Hematopoietic multipotent progenitor cell treated with erythropoietin and hydrocortisone succinate and interleukin-3 and kit ligand, for 6 days (in vitro differentiated cells): ENCODE results near the gene ADCY2.
A peak's percentile ranks its signal among the peaks of the same experiment; 100 is the strongest.

Source experiments
- DNase-seq: peaks from one replicate; pipeline ENCODE4 v3.0.0-alpha.2; 2015

The ADCY2 gene

GRCh38 chr5:7802855-7803254 lies 406.9 kb downstream of the ADCY2 start:
- peak; percentile 74 for DNase-seq

DNA sequence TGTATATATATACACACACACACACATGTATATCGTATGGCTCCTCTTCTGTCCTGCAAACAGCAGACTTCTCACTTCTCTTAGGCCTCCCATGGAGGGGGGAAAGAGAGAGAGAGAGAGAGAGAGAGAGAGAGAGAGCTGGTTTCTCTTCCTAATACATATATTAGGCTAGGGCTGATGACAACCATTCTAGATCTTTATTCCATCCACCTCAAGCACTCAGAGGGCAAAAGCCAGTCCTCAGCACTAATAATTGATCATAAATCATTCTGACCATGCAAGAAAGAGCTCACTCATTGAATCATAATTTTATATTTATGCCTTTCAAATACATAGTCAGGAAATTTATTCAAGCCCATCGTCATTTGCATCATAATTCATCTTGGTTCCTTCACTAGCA lies 408.0 kb downstream of the ADCY2 start:
- no peak for DNase-seq

GRCh38 chr5:7805379-7805778 lies 409.4 kb downstream of the ADCY2 start:
- peak; percentile 37 for DNase-seq

DNA sequence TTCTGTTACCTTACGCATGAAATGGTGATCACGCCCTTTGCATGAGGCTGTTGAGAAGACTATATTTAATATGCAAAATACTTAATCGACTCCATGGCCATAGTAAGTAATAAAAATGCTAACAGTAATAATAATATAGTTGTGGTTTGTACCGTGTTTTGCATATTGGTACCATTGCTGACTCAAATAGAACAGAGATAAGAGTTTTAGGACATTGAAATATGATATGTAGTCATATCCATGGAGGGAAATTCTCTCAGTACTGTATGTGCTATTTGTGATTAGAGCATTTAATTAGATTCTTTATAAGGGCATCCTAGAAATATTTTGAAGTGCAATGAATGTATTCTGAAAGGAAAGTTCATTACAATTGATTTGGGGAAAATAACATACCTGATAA lies 413.1 kb downstream of the ADCY2 start:
- DNase-seq = no peak

DNA sequence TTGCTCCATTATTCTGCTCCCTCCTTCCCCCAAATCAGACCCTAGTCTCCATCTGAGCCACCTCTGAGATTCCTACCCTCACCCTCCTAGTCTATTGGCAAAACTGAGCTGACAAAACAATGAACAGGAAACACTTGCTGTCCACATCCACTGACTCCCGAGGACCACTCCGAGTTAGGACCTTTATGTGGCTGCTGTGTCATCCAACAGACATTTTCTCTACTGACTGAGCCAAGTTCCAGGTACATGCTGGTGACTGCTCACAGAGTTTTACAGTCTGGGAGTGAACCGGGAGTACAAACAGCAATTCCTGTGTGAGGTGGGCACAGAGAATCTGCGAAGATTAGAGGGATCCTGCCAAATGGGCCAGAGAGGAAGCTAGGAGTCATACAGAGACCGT lies 415.8 kb downstream of the ADCY2 start:
- DNase-seq = no peak

DNA sequence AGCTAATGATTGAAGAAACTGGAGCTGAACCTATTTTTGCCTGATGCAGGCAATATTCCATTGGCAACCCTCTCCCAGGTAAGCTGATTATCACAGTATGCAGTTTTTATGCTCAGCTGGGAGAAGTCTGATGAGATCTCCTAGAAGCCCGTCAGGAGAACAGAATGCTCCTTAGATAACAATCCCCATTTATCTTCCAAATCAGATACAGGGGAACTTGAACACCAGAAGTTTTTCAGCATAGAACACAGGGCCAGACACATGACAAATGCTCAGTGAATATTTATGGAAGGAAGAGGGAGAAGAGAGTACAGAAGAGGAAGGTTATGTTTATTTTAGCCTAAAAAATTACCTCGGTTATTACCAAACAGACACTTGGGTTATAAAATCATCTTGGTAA lies 417.1 kb downstream of the ADCY2 start:
- no peak for DNase-seq

- DNase-seq = no peak
Observed at GRCh38 chr5:7813576-7813975, 417.6 kb downstream of the ADCY2 start.

DNA sequence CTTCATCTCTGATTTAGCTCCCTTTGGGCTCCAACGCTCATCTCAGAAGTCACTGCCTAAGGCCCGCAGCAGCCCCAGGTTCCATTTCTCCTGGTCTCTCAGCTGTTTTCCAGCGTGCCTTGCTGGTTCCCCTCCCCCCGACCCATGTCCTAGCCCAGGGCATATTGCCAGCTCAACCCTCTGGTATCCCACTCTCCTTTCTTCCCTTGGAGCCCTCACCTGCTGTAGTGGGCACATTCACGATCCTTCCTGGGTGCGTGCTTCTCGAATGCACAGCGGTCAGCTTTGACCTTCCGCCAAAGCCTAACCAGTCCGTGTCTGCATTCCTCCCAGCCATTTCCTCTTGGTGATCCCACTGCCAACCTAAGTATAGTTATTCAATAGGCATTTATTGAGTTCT lies 418.9 kb downstream of the ADCY2 start:
- DNase-seq = no peak

DNA sequence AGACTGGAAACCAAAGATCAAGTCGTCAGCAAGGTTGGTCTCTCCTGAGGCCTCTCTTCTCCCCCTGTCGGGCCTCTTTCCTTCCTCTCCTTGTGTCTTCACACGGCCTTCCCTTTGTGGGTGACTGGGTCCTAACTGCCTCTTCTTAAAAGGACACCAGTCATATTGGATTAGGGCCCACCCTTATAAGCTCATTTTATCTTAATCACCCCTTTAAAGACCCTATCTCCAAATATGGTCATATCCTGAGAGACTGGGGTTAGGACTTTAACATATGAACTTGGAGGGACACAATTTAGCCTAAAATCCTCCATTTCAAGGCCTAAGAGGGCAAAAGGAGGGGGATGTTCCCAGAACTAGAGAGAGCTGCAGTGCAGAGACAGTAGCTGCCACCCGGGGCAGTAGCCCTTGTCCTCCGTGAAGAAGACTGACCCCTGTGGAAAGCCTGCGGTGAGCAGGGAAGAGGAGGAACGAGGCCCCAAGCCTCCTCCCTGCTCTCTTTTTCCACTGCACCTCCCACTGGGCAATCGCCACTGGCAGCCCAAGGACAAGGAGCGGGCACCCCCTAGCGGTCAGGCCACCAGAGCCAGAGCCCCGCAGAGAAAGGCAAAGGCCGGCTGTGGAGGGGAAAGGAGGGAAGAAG lies 420.1 kb downstream of the ADCY2 start:
- peak; percentile 86 for DNase-seq

DNA sequence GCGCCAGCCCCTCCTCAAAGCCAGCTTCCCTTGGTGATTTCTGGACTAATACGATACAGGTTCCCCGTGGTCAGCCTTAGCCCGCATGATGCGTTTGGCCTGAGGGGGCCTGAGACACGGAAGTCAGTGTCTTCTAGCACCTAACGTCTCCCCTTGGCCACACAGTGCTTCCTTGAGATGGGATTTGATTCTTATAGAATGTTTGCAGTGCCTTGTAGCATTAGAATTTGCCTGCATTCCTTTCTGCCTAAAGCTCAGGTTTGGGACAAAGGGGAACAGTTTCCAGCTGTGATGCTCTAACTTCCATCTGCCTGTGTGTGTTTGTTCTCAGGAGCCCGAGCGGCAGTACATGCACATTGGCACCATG lies 420.6 kb downstream of the ADCY2 start:
- no peak for DNase-seq

- no peak for DNase-seq
Observed at GRCh38 chr5:7822449-7822848, 426.5 kb downstream of the ADCY2 start.

GRCh38 chr5:7823594-7823993 lies 427.7 kb downstream of the ADCY2 start:
- DNase-seq = no peak

DNA sequence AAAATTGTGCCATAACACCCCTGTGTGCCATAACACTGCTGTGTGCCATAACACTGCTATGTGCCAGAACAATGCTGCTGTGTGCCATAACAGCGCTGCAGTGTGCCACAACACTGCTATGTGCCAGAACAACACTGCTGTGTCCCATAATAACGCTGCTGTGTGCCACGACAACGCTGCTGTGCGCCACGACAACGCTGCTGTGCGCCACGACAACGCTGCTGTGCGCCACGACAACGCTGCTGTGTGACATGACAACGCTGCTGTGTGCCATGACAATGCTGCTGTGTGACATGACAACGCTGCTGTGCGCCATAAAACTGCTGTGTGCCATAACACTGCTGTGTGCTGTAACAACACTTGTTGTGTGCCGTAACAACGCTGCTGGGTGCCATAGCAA lies 429.1 kb downstream of the ADCY2 start:
- no peak for DNase-seq

GRCh38 chr5:7825630-7826029 lies 429.7 kb downstream of the ADCY2 start:
- DNase-seq = no peak

GRCh38 chr5:7827610-7828009 lies 431.7 kb downstream of the ADCY2 start:
- no peak for DNase-seq

DNA sequence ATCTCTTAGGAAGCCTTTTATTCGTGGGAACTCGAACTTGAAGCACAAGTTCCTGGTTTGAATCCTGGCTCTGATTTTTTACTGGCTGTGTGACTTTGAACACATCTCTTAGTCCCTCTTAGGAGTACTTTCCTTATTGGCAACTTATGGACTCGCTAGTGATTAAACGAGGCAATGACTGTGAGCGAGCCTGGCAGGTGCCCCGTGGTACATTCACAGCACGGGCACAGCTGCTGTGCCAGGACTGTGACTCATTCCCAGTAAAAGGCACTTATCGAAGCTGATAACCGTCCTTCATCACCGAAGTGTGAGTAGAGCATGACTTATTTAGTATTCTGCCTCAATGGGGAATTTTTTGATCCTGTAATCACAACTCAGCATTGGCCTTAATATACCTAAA lies 432.3 kb downstream of the ADCY2 start:
- DNase-seq = no peak

- DNase-seq = no peak
Observed at GRCh38 chr5:7834982-7835381, 439.0 kb downstream of the ADCY2 start.

DNA sequence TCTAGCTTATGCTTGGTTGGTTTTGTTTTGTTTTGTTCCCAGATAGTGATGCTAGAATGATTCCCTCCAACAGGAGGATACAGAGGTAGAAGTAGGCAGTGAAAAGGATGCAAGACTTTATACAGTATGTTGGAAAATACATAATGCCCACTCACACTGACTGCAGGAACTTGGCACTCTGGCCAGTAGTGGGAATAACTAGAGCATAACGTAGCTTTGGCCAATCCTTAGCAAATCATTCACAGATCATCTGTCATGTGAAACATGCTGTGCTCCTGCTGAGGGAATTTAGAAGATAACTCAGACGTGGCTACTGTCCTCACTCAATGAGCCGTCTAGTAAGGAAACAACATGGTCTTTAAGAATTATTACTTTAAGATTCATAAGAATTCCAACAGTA lies 441.5 kb downstream of the ADCY2 start:
- DNase-seq = no peak

- DNase-seq = no peak
Observed at GRCh38 chr5:7842531-7842930, 446.6 kb downstream of the ADCY2 start.

DNA sequence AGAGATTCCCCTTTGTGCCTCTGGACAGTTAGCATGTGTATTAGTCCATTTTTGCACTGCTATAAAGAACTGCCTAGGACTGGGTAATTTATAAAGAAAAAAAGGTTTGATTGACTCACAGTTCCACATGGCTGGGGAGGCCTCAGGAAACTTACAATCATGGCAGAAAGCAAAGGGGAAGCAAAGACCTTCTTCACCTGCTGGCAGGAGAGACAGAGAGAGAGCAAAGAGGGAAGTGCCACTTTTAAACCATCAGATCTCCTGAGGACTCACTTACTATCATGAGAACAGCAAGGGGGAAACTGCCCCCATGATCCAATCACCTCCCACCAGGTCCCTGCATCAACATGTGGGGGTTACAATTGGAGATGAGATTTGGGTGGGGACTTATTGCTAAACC lies 449.0 kb downstream of the ADCY2 start:
- DNase-seq = no peak

DNA sequence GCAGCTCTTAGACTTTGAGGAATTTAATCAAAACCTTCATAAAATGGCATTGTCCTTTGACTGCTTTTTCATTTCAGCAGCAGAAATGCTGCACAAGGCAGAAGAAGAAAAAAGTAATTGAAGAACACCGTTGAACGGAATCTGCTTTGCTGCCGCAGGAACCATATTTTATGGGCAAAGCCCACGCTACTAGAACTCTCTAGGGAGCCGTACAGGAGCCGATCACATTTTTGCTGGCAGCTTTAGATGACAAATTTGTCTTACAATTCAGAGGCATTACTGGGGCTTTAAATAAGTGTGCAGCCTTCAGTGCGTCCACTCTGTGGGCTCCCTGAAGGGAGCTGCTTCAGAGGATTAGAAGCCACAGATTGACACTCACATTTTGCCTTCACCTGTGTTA lies 449.6 kb downstream of the ADCY2 start:
- DNase-seq = no peak

GRCh38 chr5:7846327-7846726 lies 450.4 kb downstream of the ADCY2 start:
- no peak for DNase-seq

DNA sequence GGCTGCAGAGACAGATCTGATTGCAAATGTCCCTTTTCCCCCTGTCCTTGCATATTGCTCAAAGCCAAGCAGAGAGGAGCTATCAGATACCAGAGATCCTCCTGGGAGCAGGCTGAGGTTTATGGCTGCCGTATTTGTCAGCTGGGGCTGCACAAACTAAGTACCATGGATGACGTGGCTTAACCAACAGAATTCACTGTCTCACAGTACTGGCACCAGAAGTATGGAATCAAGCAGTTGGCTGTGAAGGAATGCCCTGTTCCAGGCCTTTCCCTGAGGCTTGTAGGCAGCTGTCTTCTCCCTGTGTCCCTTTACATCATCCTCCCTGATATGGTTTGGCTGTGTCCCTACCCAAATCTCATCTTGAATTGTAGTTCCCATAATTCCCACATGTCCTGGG lies 452.4 kb downstream of the ADCY2 start:
- DNase-seq = no peak

GRCh38 chr5:7849681-7850394 lies 453.9 kb downstream of the ADCY2 start:
- no peak for DNase-seq
